Measurements from ENCODE around the gene COMT.

GRCh38 chr22:19912271-19912999 is 29.1 kb upstream of the COMT start:
- TF ChIP-seq MAFF (IDR thresholded peaks at IDR 0.05; ENCODE audit: low read length) (no peak), NFYB (IDR thresholded peaks at IDR 0.05; ENCODE audit: extremely low read depth, insufficient read length) (no peak), PTBP1 (IDR thresholded peaks at IDR 0.05; ENCODE audit: low read depth, low read length) (no peak)
- TF ChIP-seq, protein P1, sequence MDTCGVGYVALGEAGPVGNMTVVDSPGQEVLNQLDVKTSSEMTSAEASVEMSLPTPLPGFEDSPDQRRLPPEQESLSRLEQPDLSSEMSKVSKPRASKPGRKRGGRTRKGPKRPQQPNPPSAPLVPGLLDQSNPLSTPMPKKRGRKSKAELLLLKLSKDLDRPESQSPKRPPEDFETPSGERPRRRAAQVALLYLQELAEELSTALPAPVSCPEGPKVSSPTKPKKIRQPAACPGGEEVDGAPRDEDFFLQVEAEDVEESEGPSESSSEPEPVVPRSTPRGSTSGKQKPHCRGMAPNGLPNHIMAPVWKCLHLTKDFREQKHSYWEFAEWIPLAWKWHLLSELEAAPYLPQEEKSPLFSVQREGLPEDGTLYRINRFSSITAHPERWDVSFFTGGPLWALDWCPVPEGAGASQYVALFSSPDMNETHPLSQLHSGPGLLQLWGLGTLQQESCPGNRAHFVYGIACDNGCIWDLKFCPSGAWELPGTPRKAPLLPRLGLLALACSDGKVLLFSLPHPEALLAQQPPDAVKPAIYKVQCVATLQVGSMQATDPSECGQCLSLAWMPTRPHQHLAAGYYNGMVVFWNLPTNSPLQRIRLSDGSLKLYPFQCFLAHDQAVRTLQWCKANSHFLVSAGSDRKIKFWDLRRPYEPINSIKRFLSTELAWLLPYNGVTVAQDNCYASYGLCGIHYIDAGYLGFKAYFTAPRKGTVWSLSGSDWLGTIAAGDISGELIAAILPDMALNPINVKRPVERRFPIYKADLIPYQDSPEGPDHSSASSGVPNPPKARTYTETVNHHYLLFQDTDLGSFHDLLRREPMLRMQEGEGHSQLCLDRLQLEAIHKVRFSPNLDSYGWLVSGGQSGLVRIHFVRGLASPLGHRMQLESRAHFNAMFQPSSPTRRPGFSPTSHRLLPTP (IDR thresholded peaks at IDR 0.05; ENCODE audit: borderline replicate concordance, extremely low read depth, insufficient read length): no peak
